Measurements from ENCODE around the gene DAGLA.

GRCh38 chr11:61716478-61717285 lies 36.5 kb downstream of the DAGLA start:
- TF ChIP-seq CTCF (IDR thresholded peaks at IDR 0.05; ENCODE audit: low read length) (no peak), EZH2 (IDR thresholded peaks at IDR 0.05; ENCODE audit: borderline replicate concordance, low read length) (no peak)

Measured in OCI-LY1 (cell line).